SK-N-SH (cell line): ENCODE measurements around the gene LETM1. TPM values are rescaled to one million over a fixed set of nuclear protein-coding genes. Genes with fewer than 3 reads are reported as not detected.

Experiments used
- CTCF ChIA-PET: fragments of 300-600, 350-600 bp; formaldehyde crosslinking; extraction: SDS; loops from one replicate; lab custom pipeline; 2021; lab: Yijun Ruan, JAX
- POLR2A ChIA-PET: fragments of 350-600 bp; sonication (Branson Sonifier 250); formaldehyde crosslinking; extraction: SDS; loops from one replicate; lab custom pipeline; 2020; ENCODE audit warnings: antibody characterized with exemption, inconsistent platforms; lab: Yijun Ruan, JAX
- DNase-seq: peaks from one replicate; pipeline ENCODE4 v3.0.0; 2012
- H2AFZ ChIP-seq: fragments of 200-600 bp; sonication (generic); 2 replicates; pipeline ENCODE4 v1.8.1; 2016; ENCODE audit warnings: antibody characterized with exemption, mild to moderate bottlenecking, low read depth
- H3F3A ChIP-seq: fragments of 200-600 bp; sonication (generic); replicated peaks from 2 replicates; pipeline ENCODE3; 2016; ENCODE audit warnings: antibody characterized with exemption, mild to moderate bottlenecking; ENCODE audit not compliant: insufficient read depth
- H3K27ac ChIP-seq, 2 experiments: fragments of 200-500 bp in 1 of 2; fragments of 200-600 bp in 1 of 2; sonication (Bioruptor generic) in 1 of 2; sonication (generic), shearing (Covaris generic) in 1 of 2; 2 replicates each; pipeline versions ENCODE4 v1.5.1 to v1.6.1; 2014 to 2016; ENCODE audit warnings: low read depth in 2 of 2, inconsistent platforms in 1 of 2, low read length in 1 of 2, mild to moderate bottlenecking in 1 of 2, mixed read lengths in 1 of 2
- H3K27me3 ChIP-seq: fragments of 200-600 bp; sonication (generic), shearing (Covaris generic); 2 replicates; pipeline ENCODE4 v1.6.1; 2016; ENCODE audit warnings: mixed run types; ENCODE audit not compliant: insufficient read depth
- H3K36me3 ChIP-seq, 2 experiments: fragments of 200-500 bp in 1 of 2; fragments of 200-600 bp in 1 of 2; sonication (Bioruptor generic) in 1 of 2; sonication (generic) in 1 of 2; replicated peaks in 1 of 2; 2 replicates each; pipeline versions ENCODE3 to v1.5.1; 2014 to 2016; ENCODE audit warnings: low read length in 1 of 2, mild to moderate bottlenecking in 1 of 2; ENCODE audit not compliant: insufficient read depth in 2 of 2, control insufficient read depth in 1 of 2
- H3K4me1 ChIP-seq, 2 experiments: fragments of 200-500 bp in 1 of 2; fragments of 200-600 bp in 1 of 2; sonication (Bioruptor generic) in 1 of 2; sonication (generic), shearing (Covaris generic) in 1 of 2; 2 replicates each; pipeline versions ENCODE4 v1.5.1 to v1.6.1; 2014 to 2016; ENCODE audit warnings: low read depth in 1 of 2, low read length in 1 of 2, mixed run types in 1 of 2; ENCODE audit not compliant: insufficient read depth in 2 of 2, control insufficient read depth in 1 of 2
- H3K4me2 ChIP-seq: fragments of 200-600 bp; sonication (generic), shearing (Covaris generic); 2 replicates; pipeline ENCODE4 v1.6.1; 2017; ENCODE audit warnings: mixed run types
- H3K4me3 ChIP-seq, 2 experiments: fragments of 200-500 bp in 1 of 2; fragments of 200-600 bp in 1 of 2; sonication (Bioruptor generic) in 1 of 2; sonication (generic), shearing (Covaris generic) in 1 of 2; 2 replicates each; pipeline versions ENCODE4 v1.5.1 to v1.8.1; 2014 to 2016; ENCODE audit warnings: low read depth in 2 of 2, inconsistent platforms in 1 of 2, low read length in 1 of 2, mild to moderate bottlenecking in 1 of 2, mixed read lengths in 1 of 2, moderate library complexity in 1 of 2
- H3K79me2 ChIP-seq: fragments of 200-600 bp; sonication (generic); 2 replicates; pipeline ENCODE4 v1.8.1; 2017; ENCODE audit warnings: mild to moderate bottlenecking; ENCODE audit not compliant: insufficient read depth
- H3K9ac ChIP-seq: fragments of 200-600 bp; sonication (generic); 2 replicates; pipeline ENCODE4 v1.6.1; 2017; ENCODE audit warnings: mixed run types
- H3K9me2 ChIP-seq: fragments of 200-600 bp; sonication (generic); 2 replicates; pipeline ENCODE4 v1.6.1; 2017; ENCODE audit warnings: mixed run types
- H3K9me3 ChIP-seq: fragments of 200-600 bp; sonication (generic); 2 replicates; pipeline ENCODE4 v1.6.1; 2017; ENCODE audit warnings: mixed run types, mild to moderate bottlenecking, moderate library complexity
- H4K20me1 ChIP-seq: fragments of 200-600 bp; sonication (generic); 2 replicates; pipeline ENCODE4 v1.6.1; 2017; ENCODE audit warnings: mild to moderate bottlenecking, mixed run types; ENCODE audit not compliant: insufficient read depth
- CTCF ChIP-seq: fragments of 200-600 bp; sonication (generic); IDR thresholded peaks from 2 replicates; pipeline ENCODE4 v1.6.1; 2017; ENCODE audit warnings: antibody characterized with exemption, mild to moderate bottlenecking, moderate library complexity
- EP300 ChIP-seq, 2 experiments: IDR thresholded peaks; 2 replicates each; pipeline versions ENCODE4 v1.4.0 to v1.6.1; 2012; ENCODE audit warnings: borderline replicate concordance in 1 of 2, low read depth in 1 of 2, low read length in 1 of 2
- FOXJ3 ChIP-seq: sonication (generic); formaldehyde crosslinking; IDR thresholded peaks from 2 replicates; pipeline ENCODE4 v1.5.1; 2020; ENCODE audit warnings: mild to moderate bottlenecking, missing genetic modification reagents
- FOXM1 ChIP-seq: IDR thresholded peaks from 2 replicates; pipeline ENCODE4 v1.4.0; 2012; ENCODE audit warnings: low read depth, mild to moderate bottlenecking
- GATA2 ChIP-seq: sonication (generic); formaldehyde crosslinking; IDR thresholded peaks from 2 replicates; pipeline ENCODE4 v1.5.0; 2020; ENCODE audit warnings: mild to moderate bottlenecking, missing genetic modification reagents
- IRF3 ChIP-seq: fragments of 150-350 bp; IDR thresholded peaks from 2 replicates; pipeline ENCODE4 v1.6.1; 2016; ENCODE audit warnings: mild to moderate bottlenecking, low read depth, low read length
- JUND ChIP-seq: IDR thresholded peaks from 2 replicates; pipeline ENCODE4 v1.4.0; 2012
- MXI1 ChIP-seq: IDR thresholded peaks from 2 replicates; pipeline ENCODE4 v1.6.1; 2012; ENCODE audit warnings: mild to moderate bottlenecking, low read depth, low read length, improper control_type of control experiment
- NRF1 ChIP-seq: IDR thresholded peaks from 2 replicates; pipeline ENCODE4 v1.6.1; 2012; ENCODE audit warnings: low read depth, mild to moderate bottlenecking, low read length
- POLR2AphosphoS5 ChIP-seq: IDR thresholded peaks from 2 replicates; pipeline ENCODE4 v1.6.1; 2012; ENCODE audit warnings: low read depth, low read length
- RAD21 ChIP-seq: IDR thresholded peaks from 2 replicates; pipeline ENCODE4 v1.6.1; 2012; ENCODE audit warnings: mild to moderate bottlenecking, low read length
- RCOR1 ChIP-seq: fragments of 150-350 bp; IDR thresholded peaks from 2 replicates; pipeline ENCODE4 v1.6.1; 2017; ENCODE audit warnings: antibody characterized with exemption, low read length
- SIN3A ChIP-seq: IDR thresholded peaks from 2 replicates; pipeline ENCODE4 v1.6.1; 2012; ENCODE audit warnings: low read depth, mild to moderate bottlenecking, low read length, moderate library complexity, borderline replicate concordance
- TAF1 ChIP-seq: IDR thresholded peaks from 2 replicates; pipeline ENCODE4 v1.6.1; 2012; ENCODE audit warnings: low read depth, mild to moderate bottlenecking, low read length, moderate library complexity, borderline replicate concordance
- TCF12 ChIP-seq: IDR thresholded peaks from 2 replicates; pipeline ENCODE4 v1.4.0; 2012
- TEAD4 ChIP-seq: IDR thresholded peaks from 2 replicates; pipeline ENCODE4 v1.4.0; 2012; ENCODE audit warnings: mild to moderate bottlenecking, borderline replicate concordance; ENCODE audit not compliant: insufficient read depth
- USF1 ChIP-seq: IDR thresholded peaks from 2 replicates; pipeline ENCODE4 v1.4.0; 2012; ENCODE audit warnings: low read depth, borderline replicate concordance
- ZBTB33 ChIP-seq: IDR thresholded peaks from 2 replicates; pipeline ENCODE4 v1.4.0; 2012; ENCODE audit warnings: low read depth, borderline replicate concordance
- WGBS: methylation state at CpG from one replicate; pipeline ENCODE4 v1.1.6; 2017; ENCODE audit warnings: low lambda C conversion rate; 5-methylcytosine and 5-hydroxymethylcytosine counted together
- polyA plus RNA-seq, 3 experiments: library from polyadenylated mRNA; depleted of rRNA; stranded (reverse); fragments of >200 nt; gene quantifications; 2 replicates each; pipeline ENCODE4 v1.2.3, GENCODE V29; 2012

LETM1 gene
- polyA plus RNA-seq, 1 of the 3 experiments (the other 2 are of a cell fraction): 25.8 TPM

- Histone ChIP-seq H3K79me2 (no peaks in the 10 kb centered on the region; the same call in 1 of the 2 replicates), H3K27ac (no peak overlapping the region), H3K9me3 (no peaks in the 10 kb centered on the region), H3K9ac (no peak overlapping the region), H3F3A (peaks cover 12% of the 10 kb centered on the region), H2AFZ (no peak overlapping the region), H3K4me2 (no peak overlapping the region), H4K20me1 (no peaks in the 10 kb centered on the region), H3K4me3 (no peak overlapping the region), H3K36me3 (peaks cover 5 to 53% of the 10 kb centered on the region in 2 experiments), H3K4me1 (peaks cover 0 to 21% of the 10 kb centered on the region in 2 experiments; a peak in 1 of 4 replicates), H3K27me3 (no peaks in the 10 kb centered on the region), H3K9me2 (no peaks in the 10 kb centered on the region)
- WGBS: 95% methylated on average over 3 of the region's 3 CpGs
- no peak for DNase-seq
- no peak for TF ChIP-seq RAD21
- TF ChIP-seq IRF3: no peak
- TF ChIP-seq NRF1: no peak
- no peak for TF ChIP-seq TCF12
- no peak for TF ChIP-seq MXI1
- POLR2A ChIA-PET: no interaction called here
- CTCF ChIA-PET: interaction anchor here (1.5 to 2.0 kb wide), 2 partner anchors 69 to 82 kb away, joined by 5 to 6 read pairs; no protein-coding TSS in a partner anchor
These were observed 25.7 kb downstream of the LETM1 start for GRCh38 chr4:1830234-1830633.

- Histone ChIP-seq H3K9me3 (no peaks in the 10 kb centered on the region), H3K79me2 (no peaks in the 10 kb centered on the region), H3K36me3 (peaks cover 9 to 52% of the 10 kb centered on the region in 2 experiments), H3K4me1 (peaks cover 0 to 21% of the 10 kb centered on the region in 2 experiments; a peak in 1 of 4 replicates), H3K9ac (no peak overlapping the region), H2AFZ (no peak overlapping the region), H3K4me3 (no peak overlapping the region), H3K27me3 (no peaks in the 10 kb centered on the region), H3K27ac (peak overlapping the region in 1 of 2 experiments; percentile 81; a peak in 2 of 4 replicates), H3F3A (peaks cover 12% of the 10 kb centered on the region), H3K9me2 (no peaks in the 10 kb centered on the region), H3K4me2 (no peak overlapping the region), H4K20me1 (no peaks in the 10 kb centered on the region)
- DNase-seq: peak; percentile 43
- 97% methylated on average over 22 of the region's 30 CpGs for WGBS
- TF ChIP-seq FOXJ3: no peak
- TF ChIP-seq TEAD4: no peak
- no peak for TF ChIP-seq GATA2
- no peak for TF ChIP-seq RCOR1
- TF ChIP-seq RAD21: no peak
- TF ChIP-seq SIN3A: no peak
- TF ChIP-seq JUND: no peak
- TF ChIP-seq USF1: no peak
- TF ChIP-seq TCF12: no peak
- no peak for TF ChIP-seq FOXM1
- no peak for TF ChIP-seq CTCF
- TF ChIP-seq EP300 (IDR thresholded peaks at IDR 0.05; ENCODE audit: borderline replicate concordance in 1 of 2, low read depth in 1 of 2, low read length in 1 of 2): no peak
- TF ChIP-seq ZBTB33: no peak
- no peak for TF ChIP-seq TAF1
- no peak for TF ChIP-seq POLR2AphosphoS5
- POLR2A ChIA-PET: no interaction called here
- CTCF ChIA-PET: interaction anchor here (1.0 to 1.5 kb wide), 6 partner anchors 9 to 992 kb away, joined by 3 to 5 read pairs (median 4); no protein-coding TSS in a partner anchor
These were observed 29.2 kb downstream of the LETM1 start for GRCh38 chr4:1826531-1827350.
